ENCODE results near the gene DCP2. TPM values are rescaled to one million over a fixed set of nuclear protein-coding genes. Genes with fewer than 3 reads are reported as not detected.

Gene DCP2
- total RNA-seq, 1 donor = 27.9 TPM

- no peaks in the 10 kb centered on the region for H3K36me3 ChIP-seq (ENCODE audit: insufficient read depth, low read length)
- H3K4me2 ChIP-seq (ENCODE audit: insufficient read depth, low read length) = no peak overlapping the region
- H2AFZ ChIP-seq (ENCODE audit: low read length) = no peak overlapping the region
- H3K27ac ChIP-seq (ENCODE audit: low read depth, low read length) = no peak overlapping the region
- peaks cover 29% of the 10 kb centered on the region for H3K4me1 ChIP-seq (ENCODE audit: insufficient read depth, low read length)
- H4K20me1 ChIP-seq (ENCODE audit: insufficient read depth, low read length) = no peaks in the 10 kb centered on the region
- no peak overlapping the region for H3K4me3 ChIP-seq (ENCODE audit: insufficient read depth, low read length)
- no peaks in the 10 kb centered on the region for H3K27me3 ChIP-seq (ENCODE audit: insufficient read depth, low read length)
- no peaks in the 10 kb centered on the region for H3K79me2 ChIP-seq (ENCODE audit: insufficient read depth, low read length)
- TF ChIP-seq CTCF (IDR thresholded peaks at IDR 0.05; ENCODE audit: extremely low read depth, low read depth, low read length) = no peak
- DNase-seq (ENCODE audit: insufficient read length, low spot score, missing footprints) = no peak
- no peaks in the 10 kb centered on the region for H3K9me3 ChIP-seq (ENCODE audit: low read depth, low read length)
Observed at GRCh38 chr5:113064806-113065205, 88.2 kb downstream of the DCP2 start.

- Histone ChIP-seq H3K4me1 (ENCODE audit: insufficient read depth, low read length) (peaks cover 24% of the 10 kb centered on the region), H3K79me2 (ENCODE audit: insufficient read depth, low read length) (no peaks in the 10 kb centered on the region), H3K4me3 (ENCODE audit: insufficient read depth, low read length) (no peak overlapping the region), H3K27me3 (ENCODE audit: insufficient read depth, low read length) (no peaks in the 10 kb centered on the region), H3K9me3 (ENCODE audit: low read depth, low read length) (no peaks in the 10 kb centered on the region), H3K4me2 (ENCODE audit: insufficient read depth, low read length) (no peak overlapping the region), H3K27ac (ENCODE audit: low read depth, low read length) (no peak overlapping the region), H3K36me3 (ENCODE audit: insufficient read depth, low read length) (no peaks in the 10 kb centered on the region), H2AFZ (ENCODE audit: low read length) (no peak overlapping the region), H4K20me1 (ENCODE audit: insufficient read depth, low read length) (no peaks in the 10 kb centered on the region)
- peak; percentile 69 for DNase-seq (ENCODE audit: insufficient read length, low spot score, missing footprints)
- TF ChIP-seq CTCF (IDR thresholded peaks at IDR 0.05; ENCODE audit: extremely low read depth, low read depth, low read length) = no peak
Observed at GRCh38 chr5:113065626-113066025, 89.0 kb downstream of the DCP2 start.

GRCh38 chr5:113067635-113068344, 91.2 kb downstream of the DCP2 start:
- Histone ChIP-seq H3K27me3 (ENCODE audit: insufficient read depth, low read length) (no peaks in the 10 kb centered on the region), H2AFZ (ENCODE audit: low read length) (no peak overlapping the region), H3K27ac (ENCODE audit: low read depth, low read length) (no peak overlapping the region), H3K79me2 (ENCODE audit: insufficient read depth, low read length) (no peaks in the 10 kb centered on the region), H3K4me1 (ENCODE audit: insufficient read depth, low read length) (peaks cover 3% of the 10 kb centered on the region), H3K9me3 (ENCODE audit: low read depth, low read length) (no peaks in the 10 kb centered on the region), H3K4me2 (ENCODE audit: insufficient read depth, low read length) (no peak overlapping the region), H3K36me3 (ENCODE audit: insufficient read depth, low read length) (no peaks in the 10 kb centered on the region), H4K20me1 (ENCODE audit: insufficient read depth, low read length) (no peaks in the 10 kb centered on the region), H3K4me3 (ENCODE audit: insufficient read depth, low read length) (no peak overlapping the region)
- no peak for TF ChIP-seq CTCF (IDR thresholded peaks at IDR 0.05; ENCODE audit: extremely low read depth, low read depth, low read length)
- DNase-seq (ENCODE audit: insufficient read length, low spot score, missing footprints) = no peak

GRCh38 chr5:113068559-113068958, 92.0 kb downstream of the DCP2 start:
- no peak overlapping the region for H2AFZ ChIP-seq (ENCODE audit: low read length)
- no peak overlapping the region for H3K27ac ChIP-seq (ENCODE audit: low read depth, low read length)

More at GRCh38 chr5:113068559-113068958, 92.0 kb downstream of the DCP2 start:
- Histone ChIP-seq H3K36me3 (ENCODE audit: insufficient read depth, low read length) (no peaks in the 10 kb centered on the region), H3K9me3 (ENCODE audit: low read depth, low read length) (no peaks in the 10 kb centered on the region), H3K4me1 (ENCODE audit: insufficient read depth, low read length) (no peaks in the 10 kb centered on the region), H4K20me1 (ENCODE audit: insufficient read depth, low read length) (no peaks in the 10 kb centered on the region), H3K4me3 (ENCODE audit: insufficient read depth, low read length) (no peak overlapping the region), H3K27me3 (ENCODE audit: insufficient read depth, low read length) (no peaks in the 10 kb centered on the region), H3K4me2 (ENCODE audit: insufficient read depth, low read length) (no peak overlapping the region), H3K79me2 (ENCODE audit: insufficient read depth, low read length) (no peaks in the 10 kb centered on the region)
- DNase-seq (ENCODE audit: insufficient read length, low spot score, missing footprints) = peak; percentile 90
- TF ChIP-seq CTCF (IDR thresholded peaks at IDR 0.05; ENCODE audit: extremely low read depth, low read depth, low read length) = no peak

Other genes starting within 250 kb of the DCP2 start
- 65.7 and 67.0 TPM in 2 replicates for gene APC, start 238.9 kb upstream of the DCP2 start, total RNA-seq
- 55.7 and 59.0 TPM in 2 replicates for gene SRP19, start 115.5 kb upstream of the DCP2 start, total RNA-seq
- gene REEP5, start 54.6 kb upstream of the DCP2 start, total RNA-seq = 37.3 and 38.0 TPM in 2 replicates

Measured in osteoblast (primary cell).